ENCODE data around the gene ST3GAL5. TPM values are rescaled to one million over a fixed set of nuclear protein-coding genes. Genes with fewer than 3 reads are reported as not detected.
A peak's percentile ranks its signal among the peaks of the same experiment; 100 is the strongest.

ST3GAL5 gene
- total RNA-seq, 2 experiments from 2014 or later = 36.3 to 36.8 TPM

DNA sequence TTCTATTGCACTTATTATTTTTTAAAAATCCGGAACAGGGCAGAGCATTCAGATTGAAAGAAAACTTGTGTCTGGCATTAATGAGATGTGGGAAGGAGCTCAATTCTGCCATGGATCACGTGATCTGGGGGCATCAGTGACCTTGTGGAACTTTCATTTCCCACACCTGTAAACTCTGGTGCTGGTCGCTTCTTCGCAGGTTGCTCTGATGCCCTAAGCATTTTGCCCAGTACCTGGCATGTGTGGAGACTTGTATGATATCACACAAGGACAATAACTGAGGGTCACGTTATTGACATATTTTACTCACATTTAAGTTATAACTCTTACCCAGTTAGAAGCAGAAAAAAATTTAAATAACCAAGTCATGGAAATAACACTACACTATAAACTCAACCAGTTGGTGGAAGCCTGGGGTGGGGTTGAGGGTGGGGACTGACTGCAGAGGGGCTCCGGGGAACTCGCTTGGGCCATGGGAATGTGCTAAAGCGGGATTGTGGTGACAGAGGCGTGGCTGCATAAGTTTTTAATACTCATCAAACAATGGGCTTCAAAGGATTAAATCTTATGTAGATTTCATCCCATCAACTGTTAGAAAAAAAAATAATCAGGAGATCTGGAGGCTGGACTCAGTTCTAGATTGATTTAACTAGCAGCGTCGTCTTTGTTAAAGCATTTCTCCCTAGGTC is 36.5 kb downstream of the ST3GAL5 start:
- Mint-ChIP-seq H3K4me3 (peak overlapping the region; percentile 74), H3K27me3 (no peaks in the 10 kb centered on the region), H3K9me3 (peaks cover 14% of the 10 kb centered on the region), H3K27ac (peak overlapping the region; percentile 100), H3K36me3 (ENCODE audit: low read depth) (peaks cover 65% of the 10 kb centered on the region), H3K4me1 (peaks cover 60% of the 10 kb centered on the region)
- ChIA-PET CTCF (interaction anchor here (0.6 to 1.7 kb wide), 7 partner anchors 8 to 40 kb away, joined by 3 to 7 read pairs (median 3); no protein-coding TSS in a partner anchor), POLR2A (interaction anchor here (0.5 kb wide), 1 partner anchor 240 kb away, joined by 4 read pairs; the partner anchor contains the start of gene C2orf68)
- no peak for DNase-seq

DNA sequence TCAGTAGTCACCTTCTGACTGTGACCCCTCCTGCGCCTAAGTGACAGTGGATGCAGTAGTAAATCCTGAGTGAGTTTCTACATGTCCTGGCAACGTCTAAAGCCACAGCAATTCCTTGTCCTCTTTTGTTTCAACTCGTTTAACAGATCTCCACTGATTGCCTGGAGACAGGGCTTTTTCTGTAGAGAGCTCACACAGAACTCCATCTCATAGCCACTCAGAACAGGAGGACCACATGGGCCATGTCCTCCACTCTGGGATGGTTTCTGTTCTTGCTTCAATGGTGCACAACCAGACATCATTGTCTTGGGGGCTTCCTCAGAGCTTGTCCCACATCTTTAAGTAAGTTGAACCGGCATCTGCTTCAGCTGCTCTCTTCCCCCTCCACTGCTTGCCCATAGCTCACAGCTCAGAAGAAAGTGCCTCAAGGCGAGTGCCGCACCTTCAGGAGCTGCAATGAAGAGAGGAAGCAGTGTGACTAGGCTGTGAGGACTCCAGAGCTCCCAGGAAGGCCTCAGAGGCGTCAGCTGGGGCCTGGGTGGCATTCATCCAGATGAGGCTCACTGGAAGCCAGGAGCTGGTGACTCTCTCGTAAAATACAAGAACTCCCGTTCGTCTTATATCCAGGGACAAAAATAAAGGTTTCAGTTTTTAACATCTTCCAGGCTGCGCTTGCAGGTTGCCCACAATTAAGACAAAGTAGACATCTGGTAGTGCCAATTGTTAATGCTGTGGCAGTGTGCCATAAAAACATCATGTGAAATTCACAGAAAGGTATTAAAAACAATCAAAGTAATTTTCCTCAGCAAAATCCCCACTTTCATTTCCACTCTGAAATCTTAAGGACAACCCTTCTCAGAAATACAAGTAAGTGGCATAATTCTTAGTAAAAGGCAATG is 37.3 kb downstream of the ST3GAL5 start:
- ChIA-PET CTCF (interaction anchor here (0.6 to 2.5 kb wide), 7 partner anchors 8 to 228 kb away, joined by 3 to 14 read pairs (median 3); no protein-coding TSS in a partner anchor), POLR2A (interaction anchor here (0.5 kb wide), 1 partner anchor 240 kb away, joined by 4 read pairs; the partner anchor contains the start of gene C2orf68)
- H3K4me3 Mint-ChIP-seq = peak overlapping the region; percentile 74
- no peak for DNase-seq
- peaks cover 14% of the 10 kb centered on the region for H3K9me3 Mint-ChIP-seq
- no peaks in the 10 kb centered on the region for H3K27me3 Mint-ChIP-seq
- peaks cover 67% of the 10 kb centered on the region for H3K36me3 Mint-ChIP-seq (ENCODE audit: low read depth)
- peak overlapping the region; percentile 100 for H3K27ac Mint-ChIP-seq
- H3K4me1 Mint-ChIP-seq = peaks cover 62% of the 10 kb centered on the region

DNA sequence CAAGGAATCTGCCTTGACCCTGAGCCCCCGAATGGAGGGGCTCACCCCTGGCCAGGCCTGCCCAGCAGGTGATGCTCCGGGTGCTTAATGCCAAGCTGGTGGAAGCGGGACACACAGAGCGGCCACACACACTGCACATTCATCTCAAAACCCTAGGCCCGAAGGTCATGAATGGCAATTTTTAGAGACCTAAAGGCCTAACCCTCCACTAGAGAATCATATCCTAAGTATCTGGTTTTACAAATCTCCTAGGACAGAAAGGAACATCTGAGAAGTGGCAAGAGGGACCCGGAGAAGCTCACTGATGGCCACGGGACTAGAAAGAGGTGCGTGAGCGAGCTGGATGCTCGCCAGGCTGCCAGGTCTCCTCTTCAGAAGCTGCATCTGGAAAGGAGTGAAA is 38.3 kb downstream of the ST3GAL5 start:
- no peak overlapping the region for H3K27ac Mint-ChIP-seq
- POLR2A ChIA-PET = no interaction called here

DNA sequence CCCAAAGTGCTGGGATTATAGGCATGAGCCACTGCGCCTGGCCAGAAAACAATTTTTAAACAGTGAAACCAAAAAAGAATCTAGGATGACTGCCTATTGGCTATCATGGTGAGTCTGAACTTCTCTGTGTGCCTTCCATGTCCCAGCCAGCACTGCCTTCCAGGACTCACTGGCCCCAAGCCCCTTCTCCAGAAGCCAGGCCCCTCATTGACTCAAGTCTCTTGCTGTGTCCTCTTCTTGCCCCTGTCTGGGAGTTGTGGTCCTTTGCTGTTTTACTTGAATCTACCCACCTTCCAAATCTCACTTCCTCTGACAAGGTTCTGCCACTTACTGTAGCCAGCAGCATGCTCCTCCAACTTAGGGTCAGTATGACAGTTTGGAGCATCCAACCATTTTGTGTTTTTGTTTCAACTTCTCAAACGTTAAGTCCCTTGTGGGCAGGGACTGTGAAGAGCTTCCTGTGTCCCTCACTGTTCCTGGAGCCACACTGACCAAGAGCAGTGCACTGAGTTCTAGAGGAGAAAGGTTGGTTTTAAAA is 41.7 kb downstream of the ST3GAL5 start:
- ChIA-PET POLR2A (no interaction called here), CTCF (no interaction called here)
- DNase-seq = no peak
- Mint-ChIP-seq H3K9me3 (peaks cover 12% of the 10 kb centered on the region), H3K27me3 (no peaks in the 10 kb centered on the region), H3K27ac (no peak overlapping the region), H3K36me3 (ENCODE audit: low read depth) (peaks cover 71% of the 10 kb centered on the region), H3K4me3 (no peak overlapping the region), H3K4me1 (peaks cover 26% of the 10 kb centered on the region)

More for the DNA sequence above, 38.3 kb downstream of the ST3GAL5 start:
- no peak for DNase-seq
- no peak overlapping the region for H3K4me3 Mint-ChIP-seq
- H3K4me1 Mint-ChIP-seq = peaks cover 58% of the 10 kb centered on the region
- H3K9me3 Mint-ChIP-seq = peaks cover 10% of the 10 kb centered on the region
- no peaks in the 10 kb centered on the region for H3K27me3 Mint-ChIP-seq
- peaks cover 67% of the 10 kb centered on the region for H3K36me3 Mint-ChIP-seq (ENCODE audit: low read depth)
- CTCF ChIA-PET = interaction anchor here (0.9 to 2.5 kb wide), 5 partner anchors 10 to 229 kb away, joined by 3 to 14 read pairs (median 4); no protein-coding TSS in a partner anchor

DNA sequence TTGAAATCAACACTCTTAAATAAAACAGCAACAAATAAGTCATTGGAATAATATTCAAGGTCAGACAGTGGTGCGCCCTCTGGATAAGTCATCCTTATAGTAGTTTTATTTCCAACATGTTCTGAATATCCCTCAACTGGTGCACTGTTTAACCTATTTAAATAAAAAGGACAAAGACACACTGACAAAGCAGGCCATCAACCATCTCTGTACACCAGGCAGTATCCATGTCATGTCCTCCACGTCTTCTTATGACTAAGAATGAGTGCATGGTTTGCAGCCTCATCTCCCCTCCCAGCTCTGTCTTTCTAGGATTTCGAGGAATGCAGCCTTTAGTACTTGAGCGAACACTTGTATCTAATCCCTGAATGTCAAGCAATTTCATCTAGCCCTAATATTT is 42.4 kb downstream of the ST3GAL5 start:
- peaks cover 20% of the 10 kb centered on the region for H3K4me1 Mint-ChIP-seq
- H3K36me3 Mint-ChIP-seq (ENCODE audit: low read depth) = peaks cover 72% of the 10 kb centered on the region
- CTCF ChIA-PET = no interaction called here
- H3K9me3 Mint-ChIP-seq = peaks cover 12% of the 10 kb centered on the region
- no peak for DNase-seq
- H3K4me3 Mint-ChIP-seq = no peak overlapping the region
- H3K27me3 Mint-ChIP-seq = no peaks in the 10 kb centered on the region
- POLR2A ChIA-PET = no interaction called here
- no peak overlapping the region for H3K27ac Mint-ChIP-seq

DNA sequence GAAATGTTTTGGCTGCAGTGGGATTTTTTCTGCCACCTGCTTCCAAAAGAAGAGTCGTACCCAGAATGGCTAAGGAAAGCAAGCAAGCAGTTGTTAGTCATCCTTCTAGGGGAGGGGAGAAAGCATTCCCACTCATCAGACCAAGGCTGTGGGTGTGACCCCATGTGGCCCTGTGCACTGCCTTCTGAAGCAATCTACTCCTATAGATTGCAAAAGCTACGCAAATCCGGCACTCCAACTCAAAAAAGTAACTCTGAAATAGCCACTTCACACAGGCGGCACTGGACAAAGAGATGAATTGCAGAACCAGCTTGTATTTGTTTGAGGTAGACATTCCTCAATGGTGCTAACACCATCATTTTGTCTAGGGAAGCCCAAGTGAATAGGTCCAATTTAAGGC is 44.3 kb downstream of the ST3GAL5 start:
- H3K27me3 Mint-ChIP-seq = no peaks in the 10 kb centered on the region
- H3K36me3 Mint-ChIP-seq (ENCODE audit: low read depth) = peaks cover 72% of the 10 kb centered on the region
- POLR2A ChIA-PET = no interaction called here
- no peak overlapping the region for H3K4me3 Mint-ChIP-seq
- peaks cover 12% of the 10 kb centered on the region for H3K9me3 Mint-ChIP-seq
- CTCF ChIA-PET = no interaction called here
- H3K4me1 Mint-ChIP-seq = peaks cover 13% of the 10 kb centered on the region
- DNase-seq = no peak
- H3K27ac Mint-ChIP-seq = no peak overlapping the region

DNA sequence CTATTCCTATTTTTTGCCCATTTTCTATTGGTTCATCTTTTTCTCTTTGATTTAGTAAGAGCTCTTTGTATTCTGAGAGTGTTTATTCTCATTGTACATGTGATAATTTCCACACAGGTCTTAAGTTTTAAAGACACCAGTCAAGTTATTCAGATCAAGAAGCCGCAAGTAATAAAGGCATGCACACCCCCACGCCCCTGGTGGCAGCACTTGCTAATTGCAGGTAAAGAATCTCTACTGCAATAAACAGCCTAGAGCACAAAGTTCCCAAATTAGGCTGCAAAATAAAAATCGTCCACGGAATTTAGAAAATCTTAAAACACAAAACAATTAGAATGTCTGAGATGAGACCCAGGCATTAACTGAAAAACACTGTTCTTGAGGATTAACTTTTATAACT is 45.2 kb downstream of the ST3GAL5 start:
- H3K36me3 Mint-ChIP-seq (ENCODE audit: low read depth) = peaks cover 80% of the 10 kb centered on the region
- POLR2A ChIA-PET = no interaction called here
- H3K27ac Mint-ChIP-seq = no peak overlapping the region
- CTCF ChIA-PET = interaction anchor here (1.2 kb wide), 1 partner anchor 235 kb away, joined by 3 read pairs; no protein-coding TSS in a partner anchor
- peak; percentile 25 for DNase-seq
- no peak overlapping the region for H3K4me3 Mint-ChIP-seq
- peaks cover 13% of the 10 kb centered on the region for H3K4me1 Mint-ChIP-seq
- peaks cover 12% of the 10 kb centered on the region for H3K9me3 Mint-ChIP-seq
- no peaks in the 10 kb centered on the region for H3K27me3 Mint-ChIP-seq

DNA sequence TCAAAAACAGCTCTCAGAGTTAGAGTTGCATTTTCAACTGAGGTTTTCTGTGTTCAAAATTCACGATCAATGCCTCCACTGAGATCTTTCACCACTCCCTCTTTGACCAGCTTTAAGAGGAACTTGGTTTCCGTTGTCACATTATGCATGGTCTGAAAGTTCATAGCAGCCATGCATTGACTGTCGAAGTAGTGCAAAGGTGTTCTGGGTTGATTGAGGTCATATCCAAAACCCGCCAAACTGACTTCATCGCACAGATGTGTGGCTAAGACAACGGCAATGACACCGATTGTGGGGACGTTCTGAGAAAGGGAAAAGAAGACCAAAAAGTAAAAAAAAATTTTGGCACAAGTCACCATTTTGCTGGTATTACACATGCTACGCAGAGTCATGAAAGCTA is 48.7 kb downstream of the ST3GAL5 start:
- ChIA-PET POLR2A (no interaction called here), CTCF (interaction anchor here (0.8 to 2.9 kb wide), 3 partner anchors 9 to 240 kb away, joined by 4 to 11 read pairs (median 7); no protein-coding TSS in a partner anchor)
- Mint-ChIP-seq H3K9me3 (peaks cover 23% of the 10 kb centered on the region), H3K27ac (peak overlapping the region; percentile 11), H3K27me3 (peaks cover 7% of the 10 kb centered on the region), H3K4me3 (no peak overlapping the region), H3K36me3 (ENCODE audit: low read depth) (peaks cover 63% of the 10 kb centered on the region), H3K4me1 (peaks cover 9% of the 10 kb centered on the region)
- peak; percentile 37 for DNase-seq

DNA sequence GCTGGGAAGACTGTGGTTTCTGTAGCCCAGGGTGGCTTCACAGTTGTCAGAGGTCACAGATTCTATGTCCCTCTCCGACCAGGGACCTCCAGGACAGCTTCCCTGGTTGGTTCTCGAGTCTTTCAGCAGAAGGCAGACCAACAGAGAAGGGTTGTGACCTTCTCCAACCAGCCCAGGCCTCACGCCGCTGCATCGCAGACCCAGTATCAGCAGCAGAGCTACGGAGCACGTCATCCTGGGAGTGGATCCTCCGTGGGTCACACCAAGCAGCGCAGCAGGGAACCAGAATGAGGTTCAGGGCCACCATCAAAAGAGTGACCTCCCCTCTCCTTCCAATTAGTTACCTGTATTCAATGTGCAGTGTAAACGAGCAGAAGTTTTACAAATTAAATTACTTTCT is 49.3 kb downstream of the ST3GAL5 start:
- H3K9me3 Mint-ChIP-seq = peaks cover 21% of the 10 kb centered on the region
- no peak for DNase-seq
- peaks cover 58% of the 10 kb centered on the region for H3K36me3 Mint-ChIP-seq (ENCODE audit: low read depth)
- peaks cover 10% of the 10 kb centered on the region for H3K27me3 Mint-ChIP-seq
- peaks cover 9% of the 10 kb centered on the region for H3K4me1 Mint-ChIP-seq
- ChIA-PET CTCF (interaction anchor here (0.8 to 2.9 kb wide), 4 partner anchors 9 to 240 kb away, joined by 4 to 11 read pairs (median 6); no protein-coding TSS in a partner anchor), POLR2A (no interaction called here)
- peak overlapping the region; percentile 2 for H3K27ac Mint-ChIP-seq
- H3K4me3 Mint-ChIP-seq = no peak overlapping the region

DNA sequence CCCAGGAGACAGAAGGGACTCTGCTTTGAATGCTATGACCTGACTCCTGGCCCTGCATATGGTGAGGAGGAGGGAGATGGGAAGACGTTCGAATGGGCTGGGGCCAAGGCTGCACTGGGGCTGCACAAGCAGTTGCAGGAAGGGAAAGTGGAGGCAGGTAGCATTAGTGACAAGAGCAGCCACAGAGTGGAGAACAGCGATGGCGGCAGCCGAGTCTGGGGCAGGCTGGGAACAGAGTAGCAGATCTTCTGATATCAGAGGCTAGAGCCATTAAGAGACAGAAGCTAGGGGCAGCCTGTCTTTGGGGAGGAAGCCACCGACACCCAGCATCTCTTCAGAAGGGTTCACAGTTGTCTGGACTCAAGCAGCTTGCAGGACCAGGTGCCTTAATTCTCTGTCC is 50.1 kb downstream of the ST3GAL5 start:
- H3K27me3 Mint-ChIP-seq = peaks cover 10% of the 10 kb centered on the region
- H3K9me3 Mint-ChIP-seq = peaks cover 17% of the 10 kb centered on the region
- H3K4me3 Mint-ChIP-seq = no peak overlapping the region
- peaks cover 51% of the 10 kb centered on the region for H3K36me3 Mint-ChIP-seq (ENCODE audit: low read depth)
- POLR2A ChIA-PET = no interaction called here
- no peak for DNase-seq
- peaks cover 9% of the 10 kb centered on the region for H3K4me1 Mint-ChIP-seq
- CTCF ChIA-PET = interaction anchor here (0.8 to 2.9 kb wide), 5 partner anchors 11 to 241 kb away, joined by 3 to 11 read pairs (median 4); partner anchors contain the start of gene ST3GAL5
- H3K27ac Mint-ChIP-seq = peak overlapping the region; percentile 60

DNA sequence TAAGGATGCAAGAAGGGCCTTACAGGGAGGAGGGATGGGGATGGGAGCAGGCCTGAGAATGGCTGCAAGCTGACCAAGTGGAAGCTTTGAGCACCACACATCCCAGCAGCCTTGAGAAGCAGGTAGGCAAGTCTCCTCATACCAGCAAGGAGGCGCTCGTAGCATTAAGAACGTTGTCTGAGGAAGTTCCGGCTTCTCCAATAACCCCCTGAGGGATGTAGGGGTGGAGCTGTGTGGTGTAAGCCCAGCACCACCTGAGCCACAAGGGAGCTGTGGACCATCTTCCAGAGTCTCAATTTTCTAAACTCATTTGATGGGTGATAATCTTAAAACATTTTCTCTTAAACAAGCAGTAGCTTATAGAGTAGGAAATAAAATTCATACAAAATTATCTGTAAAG is 50.6 kb downstream of the ST3GAL5 start:
- Mint-ChIP-seq H3K9me3 (peaks cover 14% of the 10 kb centered on the region), H3K36me3 (ENCODE audit: low read depth) (peaks cover 46% of the 10 kb centered on the region), H3K27ac (no peak overlapping the region), H3K4me1 (peaks cover 12% of the 10 kb centered on the region), H3K4me3 (no peak overlapping the region), H3K27me3 (peaks cover 10% of the 10 kb centered on the region)
- POLR2A ChIA-PET = no interaction called here
- DNase-seq = no peak
- CTCF ChIA-PET = interaction anchor here (0.9 to 2.9 kb wide), 4 partner anchors 11 to 242 kb away, joined by 3 to 11 read pairs (median 6); partner anchors contain the start of gene ST3GAL5

DNA sequence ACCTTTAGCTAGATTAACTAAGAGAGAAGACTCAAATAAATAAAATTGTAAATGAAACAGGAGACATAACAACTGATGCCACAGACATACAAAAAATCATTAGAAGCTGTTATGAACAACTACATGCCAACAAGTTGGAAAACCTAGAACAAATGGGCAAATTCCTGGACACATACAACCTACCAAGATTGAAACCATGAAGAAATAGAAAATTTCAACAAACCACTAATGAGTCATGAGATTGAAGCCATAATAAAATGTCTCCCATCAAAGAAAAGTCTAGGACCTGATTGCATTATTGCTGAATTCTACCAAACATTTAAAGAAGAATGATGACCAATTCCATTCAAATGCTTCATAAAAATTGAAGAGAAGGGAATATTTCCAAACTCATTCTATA is 54.3 kb downstream of the ST3GAL5 start:
- H3K9me3 Mint-ChIP-seq = peaks cover 12% of the 10 kb centered on the region
- peaks cover 19% of the 10 kb centered on the region for H3K36me3 Mint-ChIP-seq (ENCODE audit: low read depth)
- ChIA-PET POLR2A (no interaction called here), CTCF (interaction anchor here (0.7 kb wide), 1 partner anchor 160 kb away, joined by 4 read pairs; no protein-coding TSS in a partner anchor)
- no peak for DNase-seq
- H3K4me3 Mint-ChIP-seq = no peak overlapping the region
- no peak overlapping the region for H3K27ac Mint-ChIP-seq
- peaks cover 10% of the 10 kb centered on the region for H3K27me3 Mint-ChIP-seq
- peaks cover 22% of the 10 kb centered on the region for H3K4me1 Mint-ChIP-seq

Data from activated CD4-positive, alpha-beta T cell treated with anti-CD3 and anti-CD28 coated beads, Interleukin-2, amount 10 ng/mL, durations not matched to agents 7 days and 5 days (primary cell).